Body of pancreas (tissue), 4 donors: Measurements from ENCODE around the gene RNF128. TPM values are rescaled to one million over a fixed set of nuclear protein-coding genes. Genes with fewer than 3 reads are reported as not detected.
A peak's percentile ranks its signal among the peaks of the same experiment; 100 is the strongest.

Experiments
- ATAC-seq: fragments of 150-250 bp; one replicate; pipeline ENCODE4 v1.9.1; 2016
- DNase-seq, 4 donors: peaks; one replicate each; pipeline ENCODE4 v3.0.0-alpha.2; 2019
- H3K27ac ChIP-seq, 4 donors: fragments of 200-600 bp; sonication (generic); 1 replicate in 3 of 4; 2 replicates in 1 of 4; pipeline versions ENCODE4 v1.5.1 to v1.6.1; 2016 to 2019; ENCODE audit warnings: mild to moderate bottlenecking in 1 of 4, mixed read lengths in 1 of 4, moderate library complexity in 1 of 4
- H3K27me3 ChIP-seq, 2 donors: fragments of 200-600 bp; sonication (generic); one replicate each; pipeline ENCODE4 v1.6.0; 2016; ENCODE audit warnings: mild to moderate bottlenecking in 1 of 2
- H3K36me3 ChIP-seq, 2 donors: fragments of 200-600 bp; sonication (generic); replicated peaks in 1 of 2; 2 replicates each; pipeline ENCODE4 v1.5.1; 2016; ENCODE audit warnings: low read depth in 2 of 2; ENCODE audit not compliant: insufficient read depth in 1 of 2
- H3K4me1 ChIP-seq: fragments of 200-600 bp; sonication (generic); one replicate; pipeline ENCODE4 v1.6.0; 2016
- H3K4me3 ChIP-seq, 2 donors: fragments of 200-600 bp; sonication (generic); 1 replicate in 1 of 2; 2 replicates in 1 of 2; pipeline ENCODE4 v1.5.1; 2016 to 2019
- H3K9me3 ChIP-seq, 3 donors: fragments of 200-600 bp; sonication (generic); 1 replicate in 2 of 3; 2 replicates in 1 of 3; pipeline ENCODE4 v1.5.1; 2016
- CTCF ChIP-seq, 7 experiments: fragments of 450-650 bp in 4 of 7; fragments of 200-600 bp in 3 of 7; sonication (generic) in 3 of 7; IDR thresholded peaks; one replicate each; pipeline ENCODE4 v1.5.1; 2016 to 2019; ENCODE audit warnings: antibody characterized with exemption in 7 of 7
- POLR2A ChIP-seq, 3 donors: fragments of 450-650 bp; IDR thresholded peaks; one replicate each; pipeline ENCODE4 v1.6.1; 2016; ENCODE audit warnings: antibody characterized with exemption in 3 of 3, mild to moderate bottlenecking in 2 of 3
- WGBS, 2 donors: methylation state at CpG; one replicate each; pipeline ENCODE4 v1.1.5; 2017; 5-methylcytosine and 5-hydroxymethylcytosine counted together
- intact Hi-C: fragments of 100-400 bp; cut with DNase I; formaldehyde crosslinking; loops from one replicate; pipeline ENCODE4 v1.15.1; 2023
- total RNA-seq, 2 donors: library from RNA; depleted of rRNA; stranded (reverse); fragments of >200 nt; gene quantifications; one replicate each; pipeline ENCODE4 v1.1.0, GENCODE V29; 2016

RNF128 gene
- total RNA-seq, 2 donors from 2014 or later = 18.9 to 20.4 TPM

- no peak for DNase-seq
- ATAC-seq = no peak
- 0 to 8% methylated on average over 8 of the region's 8 CpGs for whole genome bisulfite sequencing, 2 donors
- intact Hi-C loops = no loop called here
- Histone ChIP-seq H3K9me3 (no peaks in the 10 kb centered on the region), H3K36me3 (no peaks in the 10 kb centered on the region), H3K4me1 (peaks cover 4% of the 10 kb centered on the region), H3K27me3 (no peaks in the 10 kb centered on the region), H3K4me3 (peak overlapping the region in 1 of 2 donors; percentile 52), H3K27ac (peak overlapping the region; percentile 73 to 91 (median 88))
- no peak for TF ChIP-seq POLR2A (IDR thresholded peaks at IDR 0.05)
- peak in 3 of 7 experiments; percentile 9 to 31 (median 28) for TF ChIP-seq CTCF (IDR thresholded peaks at IDR 0.05)
These were observed 570 bp upstream of the RNF128 start for GRCh38 chrX:106725931-106726330.

DNA sequence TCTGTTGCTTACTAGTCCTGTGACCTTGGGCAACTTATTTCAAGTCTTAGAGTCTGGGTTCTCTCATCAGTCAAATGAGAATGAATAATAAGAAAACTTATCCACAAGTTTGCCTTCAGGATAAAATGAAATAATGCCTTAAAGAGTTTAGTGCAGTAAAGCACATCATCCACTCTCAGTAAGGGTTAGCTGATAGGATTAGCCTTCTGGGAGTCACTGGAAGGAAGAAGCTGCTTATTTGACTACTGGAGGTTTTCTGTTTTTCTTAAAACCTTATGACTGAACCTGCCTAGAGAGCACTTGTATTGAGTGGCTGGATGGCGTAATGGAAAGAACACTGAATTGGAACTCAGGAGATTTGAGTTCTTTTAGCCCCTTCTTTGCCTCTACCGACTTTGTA lies 1.8 kb downstream of the RNF128 start:
- 35 to 36% methylated on average over 2 of the region's 2 CpGs for WGBS, 2 donors

GRCh38 chrX:106730401-106730800 lies 3.9 kb downstream of the RNF128 start:
- Histone ChIP-seq H3K9me3 (no peaks in the 10 kb centered on the region), H3K4me3 (no peak overlapping the region), H3K27ac (no peak overlapping the region), H3K4me1 (peaks cover 11% of the 10 kb centered on the region), H3K36me3 (no peaks in the 10 kb centered on the region), H3K27me3 (no peaks in the 10 kb centered on the region)
- intact Hi-C loops = no loop called here
- TF ChIP-seq CTCF (IDR thresholded peaks at IDR 0.05) (no peak), POLR2A (IDR thresholded peaks at IDR 0.05) (no peak)
- DNase-seq (no peak), ATAC-seq (no peak)
- 32 to 34% methylated on average over 4 of the region's 4 CpGs for WGBS, 2 donors

More for the DNA sequence above, 1.8 kb downstream of the RNF128 start:
- no peak for TF ChIP-seq CTCF (IDR thresholded peaks at IDR 0.05)
- no peaks in the 10 kb centered on the region for H3K36me3 ChIP-seq
- DNase-seq = no peak
- ATAC-seq = no peak
- H3K27ac ChIP-seq = peak overlapping the region in 3 of 4 donors; percentile 86 to 91 (median 90)
- no peaks in the 10 kb centered on the region for H3K27me3 ChIP-seq
- H3K9me3 ChIP-seq = no peaks in the 10 kb centered on the region
- intact Hi-C loops = no loop called here
- no peak overlapping the region for H3K4me3 ChIP-seq
- peaks cover 11% of the 10 kb centered on the region for H3K4me1 ChIP-seq

GRCh38 chrX:106731590-106731989 lies 5.1 kb downstream of the RNF128 start:
- no peak overlapping the region for H3K27ac ChIP-seq

More at GRCh38 chrX:106731590-106731989, 5.1 kb downstream of the RNF128 start:
- TF ChIP-seq CTCF (IDR thresholded peaks at IDR 0.05) = no peak
- no peak for TF ChIP-seq POLR2A (IDR thresholded peaks at IDR 0.05)
- intact Hi-C loops = no loop called here
- ATAC-seq (no peak), DNase-seq (no peak)
- H3K36me3 ChIP-seq = no peaks in the 10 kb centered on the region
- no peaks in the 10 kb centered on the region for H3K9me3 ChIP-seq
- no peaks in the 10 kb centered on the region for H3K27me3 ChIP-seq
- H3K4me3 ChIP-seq = no peak overlapping the region
- H3K4me1 ChIP-seq = peaks cover 11% of the 10 kb centered on the region
